ENCODE data around the gene ZNF385C.

DNA sequence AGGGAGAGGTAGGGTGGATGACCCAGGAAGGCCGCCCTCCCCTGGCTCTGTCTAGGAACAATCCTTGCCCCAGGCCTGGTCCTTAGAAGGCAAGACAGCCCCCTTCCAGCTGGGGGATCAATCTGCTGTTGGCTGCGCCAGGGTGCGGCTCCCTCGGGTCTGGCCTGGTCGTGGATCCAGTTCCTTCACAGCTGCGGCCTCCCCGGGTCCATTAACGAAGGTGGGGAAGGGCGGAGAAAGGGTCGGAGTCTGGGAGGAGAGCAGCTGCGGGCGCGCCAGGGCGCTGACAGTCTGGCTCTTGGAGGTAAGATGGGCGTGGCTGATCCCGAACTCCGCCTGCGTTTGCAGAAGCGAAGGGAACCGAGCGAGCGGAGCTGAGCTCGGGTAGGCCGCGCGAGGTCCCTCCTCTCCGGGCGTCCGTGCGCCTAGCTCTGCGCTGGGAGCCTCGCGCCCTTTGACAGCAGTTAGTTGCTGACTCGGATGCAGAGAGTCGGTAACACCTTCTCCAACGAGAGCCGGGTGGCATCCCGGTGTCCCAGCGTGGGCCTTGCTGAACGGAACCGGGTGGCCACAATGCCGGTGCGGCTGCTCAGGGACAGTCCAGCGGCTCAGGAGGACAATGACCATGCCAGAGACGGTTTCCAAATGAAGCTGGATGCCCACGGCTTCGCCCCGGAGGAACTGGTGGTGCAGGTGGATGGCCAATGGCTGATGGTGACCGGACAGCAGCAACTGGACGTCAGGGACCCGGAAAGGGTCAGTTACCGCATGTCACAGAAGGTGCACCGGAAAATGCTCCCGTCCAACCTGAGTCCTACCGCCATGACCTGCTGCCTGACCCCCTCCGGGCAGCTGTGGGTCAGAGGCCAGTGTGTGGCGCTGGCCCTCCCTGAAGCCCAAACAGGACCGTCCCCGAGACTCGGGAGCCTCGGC lies 24.4 kb upstream of the ZNF385C start, which contains the start of gene HSPB9:
- TF ChIP-seq, protein P1, sequence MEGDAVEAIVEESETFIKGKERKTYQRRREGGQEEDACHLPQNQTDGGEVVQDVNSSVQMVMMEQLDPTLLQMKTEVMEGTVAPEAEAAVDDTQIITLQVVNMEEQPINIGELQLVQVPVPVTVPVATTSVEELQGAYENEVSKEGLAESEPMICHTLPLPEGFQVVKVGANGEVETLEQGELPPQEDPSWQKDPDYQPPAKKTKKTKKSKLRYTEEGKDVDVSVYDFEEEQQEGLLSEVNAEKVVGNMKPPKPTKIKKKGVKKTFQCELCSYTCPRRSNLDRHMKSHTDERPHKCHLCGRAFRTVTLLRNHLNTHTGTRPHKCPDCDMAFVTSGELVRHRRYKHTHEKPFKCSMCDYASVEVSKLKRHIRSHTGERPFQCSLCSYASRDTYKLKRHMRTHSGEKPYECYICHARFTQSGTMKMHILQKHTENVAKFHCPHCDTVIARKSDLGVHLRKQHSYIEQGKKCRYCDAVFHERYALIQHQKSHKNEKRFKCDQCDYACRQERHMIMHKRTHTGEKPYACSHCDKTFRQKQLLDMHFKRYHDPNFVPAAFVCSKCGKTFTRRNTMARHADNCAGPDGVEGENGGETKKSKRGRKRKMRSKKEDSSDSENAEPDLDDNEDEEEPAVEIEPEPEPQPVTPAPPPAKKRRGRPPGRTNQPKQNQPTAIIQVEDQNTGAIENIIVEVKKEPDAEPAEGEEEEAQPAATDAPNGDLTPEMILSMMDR (IDR thresholded peaks at IDR 0.05; ENCODE audit: borderline replicate concordance, extremely low read depth, low read length, poor library complexity, severe bottlenecking): no peak
- TF ChIP-seq EZH2 (IDR thresholded peaks at IDR 0.05; ENCODE audit: borderline replicate concordance, low read depth, low read length, severe bottlenecking): no peak
